GM13976 (cell line): ENCODE data around the gene SULT1E1.
"Not testable (repeated sequence)": the region's sequence is repeated elsewhere in the genome, so short reads cannot be mapped to it uniquely, and the experiment has no call there.

Experiments used
- DNase-seq: peaks from one replicate; pipeline ENCODE4 v3.0.0; 2012; ENCODE audit warnings: low spot score
- CTCF ChIP-seq: IDR thresholded peaks from 2 replicates; pipeline ENCODE4 v1.5.1; 2012; ENCODE audit warnings: borderline replicate concordance, mild to moderate bottlenecking; ENCODE audit not compliant: insufficient read depth; ENCODE audit errors: extremely low read depth, missing control alignments, control extremely low read depth
- in situ Hi-C: fragments of 300-500 bp; cut with MboI; formaldehyde crosslinking; loops from one replicate; pipeline ENCODE4 v1.12.0; 2022; ENCODE audit warnings: low sequenced_read_pairs, mixed read lengths, inconsistent platforms; ENCODE audit not compliant: unreplicated experiment

SULT1E1 gene

DNA sequence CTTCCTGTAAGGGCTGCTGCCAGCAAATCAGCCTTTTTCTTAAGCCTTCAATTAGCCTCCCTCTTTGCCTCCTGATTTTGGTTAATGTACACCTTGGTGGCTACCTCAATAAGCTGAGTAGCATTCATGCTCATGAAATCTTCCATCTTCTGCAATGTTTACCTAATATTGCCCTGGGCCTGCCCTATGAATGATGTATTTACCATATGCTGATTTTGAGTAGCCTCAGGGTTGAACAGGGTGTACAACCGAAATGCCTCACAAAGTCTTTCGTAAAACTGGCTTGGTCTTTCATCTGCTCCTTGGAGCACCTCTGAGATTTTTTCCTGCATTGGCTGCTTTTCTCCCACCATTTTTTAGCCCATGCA lies 29.8 kb downstream of the SULT1E1 start:
- no peak for TF ChIP-seq CTCF
- in situ Hi-C loops = no loop called here
- no peak for DNase-seq

GRCh38 chr4:69829678-69830077 lies 30.3 kb downstream of the SULT1E1 start:
- in situ Hi-C loops = no loop called here
- TF ChIP-seq CTCF = no peak
- no peak for DNase-seq

GRCh38 chr4:69828828-69829227 lies 31.1 kb downstream of the SULT1E1 start:
- in situ Hi-C loops = no loop called here
- no peak for TF ChIP-seq CTCF
- DNase-seq = no peak

- DNase-seq, in situ Hi-C loops: not testable (repeated sequence)
Measured at GRCh38 chr4:69825056-69825455, 34.9 kb downstream of the SULT1E1 start.

GRCh38 chr4:69823481-69824186 lies 36.3 kb downstream of the SULT1E1 start:
- peak; percentile 30 for TF ChIP-seq CTCF
- in situ Hi-C loops = no loop called here
- no peak for DNase-seq

- in situ Hi-C loops = no loop called here
- TF ChIP-seq CTCF = no peak
- no peak for DNase-seq
Measured at GRCh38 chr4:69823048-69823447, 36.9 kb downstream of the SULT1E1 start.

GRCh38 chr4:69822198-69822597 lies 37.7 kb downstream of the SULT1E1 start:
- no peak for TF ChIP-seq CTCF
- DNase-seq = no peak
- in situ Hi-C loops = no loop called here
